ENCODE measurements around the gene AKAP13.

Gene AKAP13

GRCh38 chr15:85393210-85393609, 12.8 kb downstream of the AKAP13 start:
- no peaks in the 10 kb centered on the region for H3K36me3 ChIP-seq (ENCODE audit: control insufficient read depth, insufficient read depth, low read length, severe bottlenecking)
- H3K9ac ChIP-seq (ENCODE audit: low read length): no peak overlapping the region
- DNase-seq (ENCODE audit: low read depth): no peak
- H3K4me3 ChIP-seq (ENCODE audit: low read length): no peak overlapping the region
- H3K9me3 ChIP-seq (ENCODE audit: control insufficient read depth, low read length): no peaks in the 10 kb centered on the region
- no peaks in the 10 kb centered on the region for H3K27me3 ChIP-seq (replicated peaks; ENCODE audit: control insufficient read depth, insufficient read depth, low read length)
- peaks cover 32% of the 10 kb centered on the region for H3K4me1 ChIP-seq (ENCODE audit: control insufficient read depth, insufficient read depth, low read length)

GRCh38 chr15:85394554-85395333, 14.3 kb downstream of the AKAP13 start:
- Histone ChIP-seq H3K36me3 (ENCODE audit: control insufficient read depth, insufficient read depth, low read length, severe bottlenecking) (no peaks in the 10 kb centered on the region), H3K27me3 (replicated peaks; ENCODE audit: control insufficient read depth, insufficient read depth, low read length) (no peaks in the 10 kb centered on the region), H3K9me3 (ENCODE audit: control insufficient read depth, low read length) (no peaks in the 10 kb centered on the region), H3K4me1 (ENCODE audit: control insufficient read depth, insufficient read depth, low read length) (peaks cover 23% of the 10 kb centered on the region), H3K9ac (ENCODE audit: low read length) (no peak overlapping the region), H3K4me3 (ENCODE audit: low read length) (no peak overlapping the region)
- no peak for DNase-seq (ENCODE audit: low read depth)

- H3K9ac ChIP-seq (ENCODE audit: low read length): no peak overlapping the region
- no peaks in the 10 kb centered on the region for H3K9me3 ChIP-seq (ENCODE audit: control insufficient read depth, low read length)
- no peaks in the 10 kb centered on the region for H3K36me3 ChIP-seq (ENCODE audit: control insufficient read depth, insufficient read depth, low read length, severe bottlenecking)
- peaks cover 30% of the 10 kb centered on the region for H3K4me1 ChIP-seq (ENCODE audit: control insufficient read depth, insufficient read depth, low read length)
- no peaks in the 10 kb centered on the region for H3K27me3 ChIP-seq (replicated peaks; ENCODE audit: control insufficient read depth, insufficient read depth, low read length)
- H3K4me3 ChIP-seq (ENCODE audit: low read length): no peak overlapping the region
- DNase-seq (ENCODE audit: low read depth): no peak
These were observed 16.2 kb downstream of the AKAP13 start for GRCh38 chr15:85396554-85396953.

GRCh38 chr15:85397151-85397550, 16.7 kb downstream of the AKAP13 start:
- H3K9ac ChIP-seq (ENCODE audit: low read length): no peak overlapping the region
- DNase-seq (ENCODE audit: low read depth): no peak
- H3K36me3 ChIP-seq (ENCODE audit: control insufficient read depth, insufficient read depth, low read length, severe bottlenecking): no peaks in the 10 kb centered on the region
- no peaks in the 10 kb centered on the region for H3K27me3 ChIP-seq (replicated peaks; ENCODE audit: control insufficient read depth, insufficient read depth, low read length)
- no peak overlapping the region for H3K4me3 ChIP-seq (ENCODE audit: low read length)
- no peaks in the 10 kb centered on the region for H3K9me3 ChIP-seq (ENCODE audit: control insufficient read depth, low read length)
- H3K4me1 ChIP-seq (ENCODE audit: control insufficient read depth, insufficient read depth, low read length): peaks cover 36% of the 10 kb centered on the region

- H3K36me3 ChIP-seq (ENCODE audit: control insufficient read depth, insufficient read depth, low read length, severe bottlenecking): no peaks in the 10 kb centered on the region
- no peaks in the 10 kb centered on the region for H3K27me3 ChIP-seq (replicated peaks; ENCODE audit: control insufficient read depth, insufficient read depth, low read length)
- no peak overlapping the region for H3K4me3 ChIP-seq (ENCODE audit: low read length)
- no peak overlapping the region for H3K9ac ChIP-seq (ENCODE audit: low read length)
- peaks cover 43% of the 10 kb centered on the region for H3K4me1 ChIP-seq (ENCODE audit: control insufficient read depth, insufficient read depth, low read length)
- no peak for DNase-seq (ENCODE audit: low read depth)
- no peaks in the 10 kb centered on the region for H3K9me3 ChIP-seq (ENCODE audit: control insufficient read depth, low read length)
These were observed 17.5 kb downstream of the AKAP13 start for GRCh38 chr15:85397926-85398325.

GRCh38 chr15:85398822-85399221, 18.4 kb downstream of the AKAP13 start:
- Histone ChIP-seq H3K9ac (ENCODE audit: low read length) (no peak overlapping the region), H3K4me1 (ENCODE audit: control insufficient read depth, insufficient read depth, low read length) (peaks cover 52% of the 10 kb centered on the region), H3K36me3 (ENCODE audit: control insufficient read depth, insufficient read depth, low read length, severe bottlenecking) (no peaks in the 10 kb centered on the region), H3K9me3 (ENCODE audit: control insufficient read depth, low read length) (no peaks in the 10 kb centered on the region), H3K27me3 (replicated peaks; ENCODE audit: control insufficient read depth, insufficient read depth, low read length) (no peaks in the 10 kb centered on the region), H3K4me3 (ENCODE audit: low read length) (no peak overlapping the region)
- DNase-seq (ENCODE audit: low read depth): no peak

GRCh38 chr15:85399627-85400026, 19.2 kb downstream of the AKAP13 start:
- Histone ChIP-seq H3K4me3 (ENCODE audit: low read length) (no peak overlapping the region), H3K36me3 (ENCODE audit: control insufficient read depth, insufficient read depth, low read length, severe bottlenecking) (no peaks in the 10 kb centered on the region), H3K9me3 (ENCODE audit: control insufficient read depth, low read length) (no peaks in the 10 kb centered on the region), H3K27me3 (replicated peaks; ENCODE audit: control insufficient read depth, insufficient read depth, low read length) (no peaks in the 10 kb centered on the region), H3K4me1 (ENCODE audit: control insufficient read depth, insufficient read depth, low read length) (peaks cover 57% of the 10 kb centered on the region), H3K9ac (ENCODE audit: low read length) (no peak overlapping the region)
- no peak for DNase-seq (ENCODE audit: low read depth)

- no peaks in the 10 kb centered on the region for H3K9me3 ChIP-seq (ENCODE audit: control insufficient read depth, low read length)
- no peak overlapping the region for H3K9ac ChIP-seq (ENCODE audit: low read length)
- no peak for DNase-seq (ENCODE audit: low read depth)
- peaks cover 57% of the 10 kb centered on the region for H3K4me1 ChIP-seq (ENCODE audit: control insufficient read depth, insufficient read depth, low read length)
- no peaks in the 10 kb centered on the region for H3K36me3 ChIP-seq (ENCODE audit: control insufficient read depth, insufficient read depth, low read length, severe bottlenecking)
- no peaks in the 10 kb centered on the region for H3K27me3 ChIP-seq (replicated peaks; ENCODE audit: control insufficient read depth, insufficient read depth, low read length)
- no peak overlapping the region for H3K4me3 ChIP-seq (ENCODE audit: low read length)
These were observed 20.2 kb downstream of the AKAP13 start for GRCh38 chr15:85400606-85401005.

- H3K4me1 ChIP-seq (ENCODE audit: control insufficient read depth, insufficient read depth, low read length): peaks cover 57% of the 10 kb centered on the region
- no peak for DNase-seq (ENCODE audit: low read depth)
- no peak overlapping the region for H3K4me3 ChIP-seq (ENCODE audit: low read length)
These were observed 20.8 kb downstream of the AKAP13 start for GRCh38 chr15:85401108-85401774.

GRCh38 chr15:85402195-85402881, 21.9 kb downstream of the AKAP13 start:
- no peak overlapping the region for H3K4me3 ChIP-seq (ENCODE audit: low read length)

More at GRCh38 chr15:85401108-85401774, 20.8 kb downstream of the AKAP13 start:
- Histone ChIP-seq H3K9me3 (ENCODE audit: control insufficient read depth, low read length) (no peaks in the 10 kb centered on the region), H3K9ac (ENCODE audit: low read length) (no peak overlapping the region), H3K36me3 (ENCODE audit: control insufficient read depth, insufficient read depth, low read length, severe bottlenecking) (no peaks in the 10 kb centered on the region), H3K27me3 (replicated peaks; ENCODE audit: control insufficient read depth, insufficient read depth, low read length) (no peaks in the 10 kb centered on the region)

GRCh38 chr15:85403745-85404144, 23.3 kb downstream of the AKAP13 start:
- Histone ChIP-seq H3K4me1 (ENCODE audit: control insufficient read depth, insufficient read depth, low read length) (peaks cover 68% of the 10 kb centered on the region), H3K9me3 (ENCODE audit: control insufficient read depth, low read length) (no peaks in the 10 kb centered on the region), H3K27me3 (replicated peaks; ENCODE audit: control insufficient read depth, insufficient read depth, low read length) (no peaks in the 10 kb centered on the region), H3K4me3 (ENCODE audit: low read length) (no peak overlapping the region), H3K36me3 (ENCODE audit: control insufficient read depth, insufficient read depth, low read length, severe bottlenecking) (no peaks in the 10 kb centered on the region), H3K9ac (ENCODE audit: low read length) (no peak overlapping the region)
- DNase-seq (ENCODE audit: low read depth): no peak

More at GRCh38 chr15:85402195-85402881, 21.9 kb downstream of the AKAP13 start:
- H3K27me3 ChIP-seq (replicated peaks; ENCODE audit: control insufficient read depth, insufficient read depth, low read length): no peaks in the 10 kb centered on the region
- no peaks in the 10 kb centered on the region for H3K9me3 ChIP-seq (ENCODE audit: control insufficient read depth, low read length)
- no peaks in the 10 kb centered on the region for H3K36me3 ChIP-seq (ENCODE audit: control insufficient read depth, insufficient read depth, low read length, severe bottlenecking)
- H3K9ac ChIP-seq (ENCODE audit: low read length): no peak overlapping the region
- no peak for DNase-seq (ENCODE audit: low read depth)
- peaks cover 63% of the 10 kb centered on the region for H3K4me1 ChIP-seq (ENCODE audit: control insufficient read depth, insufficient read depth, low read length)
